Body of pancreas (tissue), 4 donors: ENCODE results near the gene SREBF2. TPM values are rescaled to one million over a fixed set of nuclear protein-coding genes. Genes with fewer than 3 reads are reported as not detected.

Experiments
- ATAC-seq: fragments of 150-250 bp; one replicate; pipeline ENCODE4 v1.9.1; 2016
- DNase-seq, 4 donors: peaks; one replicate each; pipeline ENCODE4 v3.0.0-alpha.2; 2019
- H3K27ac ChIP-seq, 4 donors: fragments of 200-600 bp; sonication (generic); 1 replicate in 3 of 4; 2 replicates in 1 of 4; pipeline versions ENCODE4 v1.5.1 to v1.6.1; 2016 to 2019; ENCODE audit warnings: mild to moderate bottlenecking in 1 of 4, mixed read lengths in 1 of 4, moderate library complexity in 1 of 4
- H3K27me3 ChIP-seq, 2 donors: fragments of 200-600 bp; sonication (generic); one replicate each; pipeline ENCODE4 v1.6.0; 2016; ENCODE audit warnings: mild to moderate bottlenecking in 1 of 2
- H3K36me3 ChIP-seq, 2 donors: fragments of 200-600 bp; sonication (generic); replicated peaks in 1 of 2; 2 replicates each; pipeline ENCODE4 v1.5.1; 2016; ENCODE audit warnings: low read depth in 2 of 2; ENCODE audit not compliant: insufficient read depth in 1 of 2
- H3K4me1 ChIP-seq: fragments of 200-600 bp; sonication (generic); one replicate; pipeline ENCODE4 v1.6.0; 2016
- H3K4me3 ChIP-seq, 2 donors: fragments of 200-600 bp; sonication (generic); 1 replicate in 1 of 2; 2 replicates in 1 of 2; pipeline ENCODE4 v1.5.1; 2016 to 2019
- H3K9me3 ChIP-seq, 3 donors: fragments of 200-600 bp; sonication (generic); 1 replicate in 2 of 3; 2 replicates in 1 of 3; pipeline ENCODE4 v1.5.1; 2016
- CTCF ChIP-seq, 7 experiments: fragments of 450-650 bp in 4 of 7; fragments of 200-600 bp in 3 of 7; sonication (generic) in 3 of 7; IDR thresholded peaks; one replicate each; pipeline ENCODE4 v1.5.1; 2016 to 2019; ENCODE audit warnings: antibody characterized with exemption in 7 of 7
- POLR2A ChIP-seq, 3 donors: fragments of 450-650 bp; IDR thresholded peaks; one replicate each; pipeline ENCODE4 v1.6.1; 2016; ENCODE audit warnings: antibody characterized with exemption in 3 of 3, mild to moderate bottlenecking in 2 of 3
- WGBS, 2 donors: methylation state at CpG; one replicate each; pipeline ENCODE4 v1.1.5; 2017; 5-methylcytosine and 5-hydroxymethylcytosine counted together
- intact Hi-C: fragments of 100-400 bp; cut with DNase I; formaldehyde crosslinking; loops from one replicate; pipeline ENCODE4 v1.15.1; 2023
- total RNA-seq, 2 donors: library from RNA; depleted of rRNA; stranded (reverse); fragments of >200 nt; gene quantifications; one replicate each; pipeline ENCODE4 v1.1.0, GENCODE V29; 2016

The SREBF2 gene
- total RNA-seq: 10 to 100 TPM; 40.2 to 68.6 TPM

GRCh38 chr22:41832553-41833368 is at the start of gene SREBF2:
TSS of gene SREBF2 (plus strand) at chr22:41833105. CDS start at chr22:41833271, 166 bp downstream.
- Histone ChIP-seq H3K27ac (peak within 1 kb of the TSS; percentile 88 to 97 (median 94)), H3K4me1 (peaks cover 25% of the 10 kb centered on the region), H3K4me3 (peak within 1 kb of the TSS; percentile 79 to 96), H3K36me3 (no peaks in the 10 kb centered on the region), H3K9me3 (no peaks in the 10 kb centered on the region), H3K27me3 (no peaks in the 10 kb centered on the region)
- ATAC-seq (peak; percentile 96), DNase-seq (peak; percentile 100)
- 0 to 1% methylated on average over 2 to 69 of the region's 75 CpGs for WGBS, 2 donors
- TF ChIP-seq POLR2A (IDR thresholded peaks at IDR 0.05): peak; percentile 76 to 90 (median 88)
- no peak for TF ChIP-seq CTCF (IDR thresholded peaks at IDR 0.05)
- intact Hi-C loops: no loop called here

- WGBS, 2 donors: 59 to 61% methylated on average over 2 of the region's 2 CpGs
- no peak for ATAC-seq
- Histone ChIP-seq H3K4me3 (no peak overlapping the region), H3K36me3 (no peaks in the 10 kb centered on the region), H3K9me3 (no peaks in the 10 kb centered on the region), H3K4me1 (no peaks in the 10 kb centered on the region), H3K27me3 (no peaks in the 10 kb centered on the region), H3K27ac (no peak overlapping the region)
- no peak for TF ChIP-seq POLR2A (IDR thresholded peaks at IDR 0.05)
- no peak for TF ChIP-seq CTCF (IDR thresholded peaks at IDR 0.05)
- intact Hi-C loops: no loop called here
- no peak for DNase-seq
These were observed 45.6 kb upstream of the SREBF2 start for GRCh38 chr22:41787331-41787730.

GRCh38 chr22:41793871-41794270 is 39.0 kb upstream of the SREBF2 start:
- H3K4me1 ChIP-seq: no peaks in the 10 kb centered on the region
- H3K36me3 ChIP-seq: no peaks in the 10 kb centered on the region
- WGBS, 2 donors: 91 to 92% methylated on average over 3 of the region's 3 CpGs
- no peak for TF ChIP-seq POLR2A (IDR thresholded peaks at IDR 0.05)
- no peak for TF ChIP-seq CTCF (IDR thresholded peaks at IDR 0.05)
- H3K9me3 ChIP-seq: no peaks in the 10 kb centered on the region
- H3K27me3 ChIP-seq: no peaks in the 10 kb centered on the region
- no peak overlapping the region for H3K4me3 ChIP-seq
- ATAC-seq (no peak), DNase-seq (no peak)
- H3K27ac ChIP-seq: no peak overlapping the region
- intact Hi-C loops: no loop called here

- ATAC-seq: no peak
- TF ChIP-seq CTCF (IDR thresholded peaks at IDR 0.05) (no peak), POLR2A (IDR thresholded peaks at IDR 0.05) (no peak)
- no peaks in the 10 kb centered on the region for H3K36me3 ChIP-seq
- intact Hi-C loops: no loop called here
- no peak overlapping the region for H3K27ac ChIP-seq
- no peak overlapping the region for H3K4me3 ChIP-seq
- DNase-seq: no peak
- H3K9me3 ChIP-seq: no peaks in the 10 kb centered on the region
- H3K4me1 ChIP-seq: peaks cover 30% of the 10 kb centered on the region
- no peaks in the 10 kb centered on the region for H3K27me3 ChIP-seq
- 94 to 96% methylated on average over 2 of the region's 2 CpGs for WGBS, 2 donors
These were observed 34.2 kb upstream of the SREBF2 start for GRCh38 chr22:41798736-41799135.
